ENCODE measurements around the gene SNAP47.

The SNAP47 gene

GRCh38 chr1:227742738-227743715, 7.8 kb downstream of the SNAP47 start:
- Histone ChIP-seq H3K9me3 (ENCODE audit: control insufficient read depth, insufficient read depth, low read length) (no peaks in the 10 kb centered on the region), H3K27me3 (ENCODE audit: control insufficient read depth, insufficient read depth, low read length) (no peaks in the 10 kb centered on the region), H3K4me3 (ENCODE audit: low read depth, low read length) (no peak overlapping the region), H3K4me1 (ENCODE audit: control insufficient read depth, insufficient read depth, low read length) (no peaks in the 10 kb centered on the region), H3K9ac (ENCODE audit: low read depth, low read length) (no peak overlapping the region), H3K36me3 (ENCODE audit: control insufficient read depth, insufficient read depth, low read length) (peaks cover 20% of the 10 kb centered on the region), H3K27ac (ENCODE audit: low read depth, low read length) (no peak overlapping the region)

- H3K27ac ChIP-seq (ENCODE audit: low read depth, low read length): no peak overlapping the region
- no peaks in the 10 kb centered on the region for H3K4me1 ChIP-seq (ENCODE audit: control insufficient read depth, insufficient read depth, low read length)
- no peaks in the 10 kb centered on the region for H3K9me3 ChIP-seq (ENCODE audit: control insufficient read depth, insufficient read depth, low read length)
- H3K36me3 ChIP-seq (ENCODE audit: control insufficient read depth, insufficient read depth, low read length): peaks cover 27% of the 10 kb centered on the region
- H3K9ac ChIP-seq (ENCODE audit: low read depth, low read length): no peak overlapping the region
- no peaks in the 10 kb centered on the region for H3K27me3 ChIP-seq (ENCODE audit: control insufficient read depth, insufficient read depth, low read length)
- no peak overlapping the region for H3K4me3 ChIP-seq (ENCODE audit: low read depth, low read length)
These were observed 9.4 kb downstream of the SNAP47 start for GRCh38 chr1:227744668-227745067.

- no peak overlapping the region for H3K9ac ChIP-seq (ENCODE audit: low read depth, low read length)
- H3K4me1 ChIP-seq (ENCODE audit: control insufficient read depth, insufficient read depth, low read length): no peaks in the 10 kb centered on the region
- H3K9me3 ChIP-seq (ENCODE audit: control insufficient read depth, insufficient read depth, low read length): no peaks in the 10 kb centered on the region
- H3K36me3 ChIP-seq (ENCODE audit: control insufficient read depth, insufficient read depth, low read length): peaks cover 31% of the 10 kb centered on the region
- no peaks in the 10 kb centered on the region for H3K27me3 ChIP-seq (ENCODE audit: control insufficient read depth, insufficient read depth, low read length)
- H3K27ac ChIP-seq (ENCODE audit: low read depth, low read length): no peak overlapping the region
- no peak overlapping the region for H3K4me3 ChIP-seq (ENCODE audit: low read depth, low read length)
These were observed 10.5 kb downstream of the SNAP47 start for GRCh38 chr1:227745568-227746265.

GRCh38 chr1:227746676-227747075, 11.4 kb downstream of the SNAP47 start:
- no peak overlapping the region for H3K4me3 ChIP-seq (ENCODE audit: low read depth, low read length)
- H3K36me3 ChIP-seq (ENCODE audit: control insufficient read depth, insufficient read depth, low read length): peaks cover 35% of the 10 kb centered on the region
- no peak overlapping the region for H3K27ac ChIP-seq (ENCODE audit: low read depth, low read length)
- H3K27me3 ChIP-seq (ENCODE audit: control insufficient read depth, insufficient read depth, low read length): no peaks in the 10 kb centered on the region
- H3K9ac ChIP-seq (ENCODE audit: low read depth, low read length): no peak overlapping the region
- no peaks in the 10 kb centered on the region for H3K9me3 ChIP-seq (ENCODE audit: control insufficient read depth, insufficient read depth, low read length)
- no peaks in the 10 kb centered on the region for H3K4me1 ChIP-seq (ENCODE audit: control insufficient read depth, insufficient read depth, low read length)

- no peak overlapping the region for H3K27ac ChIP-seq (ENCODE audit: low read depth, low read length)
- peaks cover 35% of the 10 kb centered on the region for H3K36me3 ChIP-seq (ENCODE audit: control insufficient read depth, insufficient read depth, low read length)
- H3K9me3 ChIP-seq (ENCODE audit: control insufficient read depth, insufficient read depth, low read length): no peaks in the 10 kb centered on the region
- H3K4me1 ChIP-seq (ENCODE audit: control insufficient read depth, insufficient read depth, low read length): no peaks in the 10 kb centered on the region
- H3K27me3 ChIP-seq (ENCODE audit: control insufficient read depth, insufficient read depth, low read length): no peaks in the 10 kb centered on the region
- no peak overlapping the region for H3K4me3 ChIP-seq (ENCODE audit: low read depth, low read length)
- H3K9ac ChIP-seq (ENCODE audit: low read depth, low read length): no peak overlapping the region
These were observed 12.1 kb downstream of the SNAP47 start for GRCh38 chr1:227747382-227747781.

- Histone ChIP-seq H3K36me3 (ENCODE audit: control insufficient read depth, insufficient read depth, low read length) (peaks cover 38% of the 10 kb centered on the region), H3K4me3 (ENCODE audit: low read depth, low read length) (no peak overlapping the region), H3K4me1 (ENCODE audit: control insufficient read depth, insufficient read depth, low read length) (no peaks in the 10 kb centered on the region), H3K27ac (ENCODE audit: low read depth, low read length) (no peak overlapping the region), H3K9ac (ENCODE audit: low read depth, low read length) (no peak overlapping the region), H3K27me3 (ENCODE audit: control insufficient read depth, insufficient read depth, low read length) (no peaks in the 10 kb centered on the region), H3K9me3 (ENCODE audit: control insufficient read depth, insufficient read depth, low read length) (no peaks in the 10 kb centered on the region)
These were observed 12.8 kb downstream of the SNAP47 start for GRCh38 chr1:227747948-227748495.

GRCh38 chr1:227748496-227749182, 13.4 kb downstream of the SNAP47 start:
- no peak overlapping the region for H3K4me3 ChIP-seq (ENCODE audit: low read depth, low read length)
- H3K36me3 ChIP-seq (ENCODE audit: control insufficient read depth, insufficient read depth, low read length): peaks cover 42% of the 10 kb centered on the region
- H3K27ac ChIP-seq (ENCODE audit: low read depth, low read length): no peak overlapping the region
- no peak overlapping the region for H3K9ac ChIP-seq (ENCODE audit: low read depth, low read length)
- no peaks in the 10 kb centered on the region for H3K9me3 ChIP-seq (ENCODE audit: control insufficient read depth, insufficient read depth, low read length)
- no peaks in the 10 kb centered on the region for H3K4me1 ChIP-seq (ENCODE audit: control insufficient read depth, insufficient read depth, low read length)
- H3K27me3 ChIP-seq (ENCODE audit: control insufficient read depth, insufficient read depth, low read length): no peaks in the 10 kb centered on the region

GRCh38 chr1:227749225-227749624, 14.0 kb downstream of the SNAP47 start:
- Histone ChIP-seq H3K27me3 (ENCODE audit: control insufficient read depth, insufficient read depth, low read length) (no peaks in the 10 kb centered on the region), H3K9me3 (ENCODE audit: control insufficient read depth, insufficient read depth, low read length) (no peaks in the 10 kb centered on the region), H3K27ac (ENCODE audit: low read depth, low read length) (no peak overlapping the region), H3K4me1 (ENCODE audit: control insufficient read depth, insufficient read depth, low read length) (no peaks in the 10 kb centered on the region), H3K9ac (ENCODE audit: low read depth, low read length) (no peak overlapping the region), H3K36me3 (ENCODE audit: control insufficient read depth, insufficient read depth, low read length) (peaks cover 42% of the 10 kb centered on the region), H3K4me3 (ENCODE audit: low read depth, low read length) (no peak overlapping the region)

- Histone ChIP-seq H3K36me3 (ENCODE audit: control insufficient read depth, insufficient read depth, low read length) (peaks cover 45% of the 10 kb centered on the region), H3K4me3 (ENCODE audit: low read depth, low read length) (no peak overlapping the region), H3K27ac (ENCODE audit: low read depth, low read length) (no peak overlapping the region), H3K9ac (ENCODE audit: low read depth, low read length) (no peak overlapping the region), H3K27me3 (ENCODE audit: control insufficient read depth, insufficient read depth, low read length) (no peaks in the 10 kb centered on the region), H3K9me3 (ENCODE audit: control insufficient read depth, insufficient read depth, low read length) (no peaks in the 10 kb centered on the region), H3K4me1 (ENCODE audit: control insufficient read depth, insufficient read depth, low read length) (no peaks in the 10 kb centered on the region)
These were observed 14.9 kb downstream of the SNAP47 start for GRCh38 chr1:227749916-227750710.

- Histone ChIP-seq H3K27me3 (ENCODE audit: control insufficient read depth, insufficient read depth, low read length) (no peaks in the 10 kb centered on the region), H3K9me3 (ENCODE audit: control insufficient read depth, insufficient read depth, low read length) (no peaks in the 10 kb centered on the region), H3K9ac (ENCODE audit: low read depth, low read length) (no peak overlapping the region), H3K27ac (ENCODE audit: low read depth, low read length) (no peak overlapping the region), H3K36me3 (ENCODE audit: control insufficient read depth, insufficient read depth, low read length) (peaks cover 55% of the 10 kb centered on the region), H3K4me3 (ENCODE audit: low read depth, low read length) (no peak overlapping the region), H3K4me1 (ENCODE audit: control insufficient read depth, insufficient read depth, low read length) (no peaks in the 10 kb centered on the region)
These were observed 18.9 kb downstream of the SNAP47 start for GRCh38 chr1:227753999-227754711.
